DMS79 treated with DMSO at 0.1 percent for 48 hours (cell line): ENCODE measurements around the gene OR6J1.
"Not testable (repeated sequence)": the region's sequence is repeated elsewhere in the genome, so short reads cannot be mapped to it uniquely, and the experiment has no call there.

Experiments
- DNase-seq: peaks from one replicate; lab custom pipeline; 2025; lab: John Stamatoyannopoulos, UW

OR6J1 gene

GRCh38 chr14:22650960-22651521, 6.9 kb upstream of the OR6J1 start:
- DNase-seq: no peak

DNA sequence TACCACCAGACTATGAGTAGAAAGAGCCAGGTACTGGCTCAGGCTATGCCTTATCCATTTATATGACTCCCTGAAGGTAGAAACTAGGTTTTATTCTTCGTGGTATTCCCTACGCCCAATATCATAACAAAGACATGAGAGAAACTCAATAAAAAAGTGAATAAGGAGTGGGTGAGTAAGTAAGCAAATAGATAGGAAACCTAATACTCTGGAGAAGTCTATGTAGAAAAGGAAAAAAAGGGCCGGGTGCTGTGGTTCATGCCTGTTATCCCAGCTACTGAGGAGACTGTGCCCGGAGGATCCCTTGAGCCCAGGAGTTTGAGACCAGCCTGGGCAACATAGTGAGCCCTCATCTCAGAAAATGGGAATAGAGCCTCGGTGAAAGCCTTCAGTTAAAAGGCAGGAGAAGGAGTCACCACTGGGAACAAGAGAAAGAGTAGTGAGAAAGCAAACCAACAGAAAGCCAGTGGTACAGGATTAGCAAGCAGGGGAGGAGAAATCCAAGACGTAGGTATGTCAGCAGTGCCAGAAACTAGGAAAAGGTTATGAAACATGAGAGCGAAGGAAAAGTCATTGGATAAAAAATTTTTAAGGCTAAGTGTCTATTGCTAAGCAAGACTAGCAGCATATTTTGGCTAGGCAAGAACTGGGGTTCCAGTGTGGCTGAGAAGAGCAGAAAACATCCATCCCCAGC, 6.0 kb upstream of the OR6J1 start:
- no peak for DNase-seq

DNA sequence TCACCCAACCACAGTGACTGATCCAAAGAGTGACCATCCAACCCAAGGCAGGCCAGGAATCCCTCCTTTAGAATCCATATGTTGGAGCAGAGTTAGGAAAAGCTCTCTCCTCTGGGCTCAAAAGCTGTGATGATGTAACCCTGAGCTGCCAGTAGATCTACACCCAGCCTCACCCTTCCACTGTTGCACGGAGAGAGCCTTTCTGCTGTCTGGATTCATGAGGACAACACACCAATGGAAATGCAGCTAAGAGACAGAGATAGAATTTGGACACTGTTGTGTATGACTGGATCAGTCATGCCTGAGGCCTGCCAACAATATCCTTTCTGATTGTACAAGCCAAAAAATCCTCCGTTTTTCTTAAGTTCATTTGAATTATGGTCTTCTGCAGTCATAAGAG, 4.4 kb upstream of the OR6J1 start:
- DNase-seq: no peak

GRCh38 chr14:22646570-22647254, 2.6 kb upstream of the OR6J1 start:
- DNase-seq: no peak

GRCh38 chr14:22641846-22642245, 2.3 kb downstream of the OR6J1 start:
- DNase-seq: no peak

DNA sequence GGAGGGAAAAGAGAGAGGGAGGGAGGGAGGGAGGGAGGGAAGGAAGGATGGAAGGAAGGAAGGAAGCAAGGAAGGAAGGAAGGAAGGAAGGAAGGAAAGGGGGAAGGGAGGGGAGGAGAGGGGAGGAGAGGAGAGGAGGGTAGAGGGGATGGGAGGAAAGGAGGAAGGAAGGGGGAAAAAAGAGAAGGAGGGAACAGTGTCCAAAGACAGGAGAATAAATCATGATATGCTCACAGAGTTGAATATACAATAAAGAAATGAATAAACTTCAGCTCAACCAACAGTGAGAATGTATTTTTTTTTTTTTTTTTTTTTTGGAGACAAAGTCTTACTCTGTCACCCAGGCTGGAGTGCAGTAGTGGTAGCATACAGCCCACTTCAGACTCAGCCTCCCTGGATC, 4.0 kb downstream of the OR6J1 start:
- no peak for DNase-seq

DNA sequence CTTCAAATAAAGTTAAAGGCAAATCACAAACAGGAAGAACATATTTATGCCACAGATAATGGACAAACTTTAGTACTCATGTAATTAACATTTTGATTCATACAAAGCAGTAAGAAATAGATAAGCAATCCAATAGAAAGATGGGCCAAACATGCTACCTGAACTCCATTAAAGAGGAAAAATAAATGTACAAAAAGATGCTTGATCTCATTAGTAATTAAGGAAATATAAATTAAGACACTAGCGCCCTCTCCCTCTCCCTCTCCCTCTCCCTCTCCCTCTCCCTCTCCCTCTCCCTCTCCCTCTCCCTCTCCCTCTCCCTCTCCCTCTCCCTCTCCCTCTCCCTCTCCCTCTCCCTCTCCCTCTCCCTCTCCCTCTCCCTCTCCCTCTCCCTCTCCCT, 8.2 kb downstream of the OR6J1 start:
- DNase-seq: not testable (repeated sequence)

- no peak for DNase-seq
These were observed 9.8 kb downstream of the OR6J1 start for GRCh38 chr14:22634233-22634900.

GRCh38 chr14:22630486-22630885, 13.7 kb downstream of the OR6J1 start:
- DNase-seq: no peak

GRCh38 chr14:22630066-22630465, 14.1 kb downstream of the OR6J1 start:
- DNase-seq: no peak

DNA sequence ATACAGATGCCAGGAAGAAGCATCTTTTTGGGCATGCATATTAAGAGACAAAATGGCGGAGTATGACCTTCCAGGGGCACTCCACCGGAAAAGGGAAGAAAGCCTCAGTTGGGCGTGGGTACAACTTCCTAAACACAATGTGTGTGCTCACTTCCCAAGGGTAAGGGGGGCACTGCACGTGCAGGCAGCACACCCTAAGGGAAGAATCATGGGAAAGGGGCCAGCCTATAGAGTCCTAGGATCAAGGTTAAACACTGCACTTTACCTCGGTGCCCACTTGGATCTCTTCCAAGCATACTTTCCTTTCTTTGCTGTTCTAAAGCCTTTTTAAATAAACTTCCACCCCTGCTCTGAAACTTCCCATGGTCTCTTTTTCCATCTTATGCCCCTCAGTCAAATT, 14.8 kb downstream of the OR6J1 start:
- DNase-seq: no peak

GRCh38 chr14:22627506-22628263, 16.5 kb downstream of the OR6J1 start:
- no peak for DNase-seq

GRCh38 chr14:22626590-22626989, 17.6 kb downstream of the OR6J1 start:
- no peak for DNase-seq

DNA sequence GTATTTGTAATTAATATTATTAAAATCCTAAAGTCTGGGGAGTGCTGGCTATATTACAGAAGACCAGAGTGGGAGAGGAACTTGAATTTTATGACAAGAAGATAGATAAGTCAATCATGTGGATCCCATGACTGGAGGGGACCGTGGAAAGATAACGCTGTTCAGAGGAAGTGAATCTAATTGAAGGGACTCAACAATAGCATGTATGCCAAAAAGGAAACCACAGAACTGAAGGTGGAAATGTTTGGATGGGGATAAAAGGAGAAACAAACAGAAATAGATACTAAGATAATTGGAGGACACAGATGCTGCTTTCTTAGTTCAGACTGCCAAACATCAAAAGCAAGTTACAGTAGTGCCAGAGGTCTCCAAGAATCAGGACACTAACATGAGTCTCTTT, 21.1 kb downstream of the OR6J1 start:
- DNase-seq: no peak

DNA sequence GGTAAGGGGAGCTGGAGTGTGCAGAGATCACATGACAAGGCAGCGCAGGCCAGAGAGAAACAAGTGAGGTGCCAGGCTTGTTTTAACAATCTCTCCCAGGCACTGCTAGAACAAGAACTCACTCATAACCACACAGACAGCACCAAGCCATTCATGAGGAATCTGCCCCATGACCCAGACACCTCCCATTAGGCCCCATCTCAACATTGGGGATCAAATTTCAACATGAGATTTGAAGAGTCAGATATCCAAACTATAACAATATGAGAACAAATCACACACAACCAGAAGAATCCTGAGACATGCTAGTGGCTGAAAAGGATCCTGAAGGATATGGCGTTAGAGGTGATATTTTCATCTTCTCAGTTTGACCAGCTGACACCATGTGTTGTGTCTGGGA, 21.9 kb downstream of the OR6J1 start:
- no peak for DNase-seq

DNA sequence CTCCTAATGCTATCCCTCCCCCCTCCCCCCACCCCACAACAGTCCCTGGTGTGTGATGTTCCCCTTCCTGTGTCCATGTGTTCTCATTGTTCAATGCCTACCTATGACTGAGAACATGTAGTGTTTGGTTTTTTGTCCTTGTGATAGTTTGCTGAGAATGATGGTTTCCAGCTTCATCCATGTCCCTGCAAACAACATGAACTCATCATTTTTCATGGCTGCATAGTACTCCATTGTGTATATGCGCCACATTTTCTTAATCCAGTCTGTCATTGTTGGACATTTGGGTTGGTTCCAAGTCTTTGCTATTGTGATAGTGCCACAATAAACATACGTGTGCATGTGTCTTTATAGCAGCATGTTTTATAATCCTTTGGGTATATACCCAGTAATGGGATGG, 28.4 kb downstream of the OR6J1 start:
- not testable (repeated sequence) for DNase-seq

- DNase-seq: no peak
These were observed 29.8 kb downstream of the OR6J1 start for GRCh38 chr14:22614240-22614799.

- DNase-seq: no peak
These were observed 30.4 kb downstream of the OR6J1 start for GRCh38 chr14:22613736-22614239.

DNA sequence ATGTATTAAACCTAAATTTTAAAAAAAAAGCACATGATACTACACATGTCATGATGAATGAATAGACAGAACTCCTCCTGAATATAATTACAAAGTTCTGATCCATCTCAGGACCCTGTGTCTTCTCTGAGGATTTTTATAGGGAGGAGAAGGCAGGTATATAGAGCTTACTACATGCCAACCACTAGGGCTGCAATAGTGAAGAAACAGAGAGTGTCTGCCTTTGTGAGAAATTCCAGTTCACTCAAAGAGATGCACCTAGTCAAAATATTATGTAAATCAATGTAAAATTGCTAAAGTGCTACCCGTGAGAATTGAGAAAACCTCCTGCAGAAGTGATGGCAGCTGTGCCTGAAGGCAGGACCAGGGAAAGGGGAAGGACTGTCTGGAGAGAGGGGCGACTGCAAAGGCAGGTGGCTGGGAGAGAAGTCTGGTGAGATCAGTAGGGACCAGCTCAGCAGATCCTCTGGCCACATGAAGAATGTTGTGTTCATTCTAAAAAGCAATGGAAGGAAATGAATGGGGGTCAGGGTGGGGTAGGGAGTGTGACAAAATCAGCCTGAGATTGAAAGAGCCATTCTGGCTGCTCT, 31.0 kb downstream of the OR6J1 start:
- DNase-seq: no peak

- DNase-seq: no peak
These were observed 33.2 kb downstream of the OR6J1 start for GRCh38 chr14:22610931-22611330.

GRCh38 chr14:22607291-22607690, 36.9 kb downstream of the OR6J1 start:
- DNase-seq: no peak
